Fibroblast of lung (primary cell): ENCODE results near the gene SYNJ2. TPM values are rescaled to one million over a fixed set of nuclear protein-coding genes. Genes with fewer than 3 reads are reported as not detected.

ENCODE experiments used
- DNase-seq, 2 donors: peaks; one replicate each; pipeline versions ENCODE4 v3.0.0 to v3.0.0-alpha.2; 2010; ENCODE audit warnings: low read depth in 2 of 2
- H2AFZ ChIP-seq: 2 replicates; pipeline ENCODE4 v1.5.1; 2012; ENCODE audit warnings: low read length, control low read depth, inconsistent platforms
- H3K27ac ChIP-seq: 2 replicates; pipeline ENCODE4 v1.5.1; 2011; ENCODE audit warnings: low read length, control low read depth; ENCODE audit not compliant: insufficient read depth
- H3K27me3 ChIP-seq: 2 replicates; pipeline ENCODE4 v1.5.1; 2011; ENCODE audit warnings: mild to moderate bottlenecking, low read length; ENCODE audit not compliant: control insufficient read depth, insufficient read depth
- H3K36me3 ChIP-seq: 2 replicates; pipeline ENCODE4 v1.5.1; 2011; ENCODE audit warnings: low read length; ENCODE audit not compliant: control insufficient read depth, insufficient read depth
- H3K4me1 ChIP-seq: 2 replicates; pipeline ENCODE4 v1.5.1; 2011; ENCODE audit warnings: low read length; ENCODE audit not compliant: control insufficient read depth, insufficient read depth; ENCODE audit errors: extremely low read depth
- H3K4me2 ChIP-seq: 2 replicates; pipeline ENCODE4 v1.5.1; 2011; ENCODE audit warnings: low read length, control low read depth; ENCODE audit not compliant: insufficient read depth; ENCODE audit errors: extremely low read depth
- H3K4me3 ChIP-seq, 4 experiments: fragments of 200-600 bp in 1 of 4; sonication (generic) in 1 of 4; replicated peaks in 1 of 4; 2 replicates each; pipeline ENCODE4 v1.5.1; 2011 to 2016; ENCODE audit warnings: low read length in 4 of 4, low read depth in 3 of 4, mild to moderate bottlenecking in 3 of 4, control low read depth in 2 of 4, inconsistent platforms in 1 of 4, mixed read lengths in 1 of 4; ENCODE audit not compliant: insufficient read depth in 1 of 4; ENCODE audit errors: control extremely low read depth in 1 of 4
- H3K79me2 ChIP-seq: 2 replicates; pipeline ENCODE4 v1.5.1; 2012; ENCODE audit warnings: mild to moderate bottlenecking, low read length, inconsistent platforms; ENCODE audit not compliant: control insufficient read depth, insufficient read depth
- H3K9ac ChIP-seq: 2 replicates; pipeline ENCODE4 v1.5.1; 2011; ENCODE audit warnings: mild to moderate bottlenecking, low read length, control low read depth; ENCODE audit not compliant: insufficient read depth
- H3K9me3 ChIP-seq: 2 replicates; pipeline ENCODE4 v1.5.1; 2012; ENCODE audit warnings: low read depth, low read length; ENCODE audit not compliant: control insufficient read depth, insufficient read depth
- H4K20me1 ChIP-seq: 2 replicates; pipeline ENCODE4 v1.5.1; 2011; ENCODE audit warnings: low read length; ENCODE audit not compliant: control insufficient read depth, insufficient read depth; ENCODE audit errors: extremely low read depth
- EZH2 ChIP-seq: IDR thresholded peaks from 2 replicates; pipeline ENCODE4 v1.5.1; 2012; ENCODE audit warnings: low read length, control low read depth, mild to moderate bottlenecking; ENCODE audit errors: missing control alignments
- polyA plus RNA-seq, 2 donors: library from polyadenylated mRNA; depleted of rRNA in 1 of 2; stranded (reverse) in 1 of 2; unstranded in 1 of 2; fragments of >200 nt; gene quantifications; 2 replicates each; pipeline ENCODE4 v1.2.1, GENCODE V29; 2011 to 2012; ENCODE audit warnings: missing spikeins in 1 of 2
- total RNA-seq: library from RNA; depleted of rRNA; stranded (reverse); fragments of >200 nt; gene quantifications from 2 replicates; pipeline ENCODE4 v1.2.1, GENCODE V29; 2014
- TF ChIP-seq, protein P1 (sequence below), 2 donors: IDR thresholded peaks in 1 of 2; conservative IDR thresholded peaks in 1 of 2; 1 replicate in 1 of 2; 2 replicates in 1 of 2; pipeline ENCODE4 v1.5.1; 2011 to 2012; ENCODE audit warnings: low read length in 2 of 2, control low read depth in 1 of 2, inconsistent platforms in 1 of 2, low read depth in 1 of 2, mild to moderate bottlenecking in 1 of 2

Gene SYNJ2
- total and polyA plus RNA-seq, 2 donors (not counting 1 experiment from before 2014, with no cell fraction given), result 23.5 to 57.3 TPM

DNA sequence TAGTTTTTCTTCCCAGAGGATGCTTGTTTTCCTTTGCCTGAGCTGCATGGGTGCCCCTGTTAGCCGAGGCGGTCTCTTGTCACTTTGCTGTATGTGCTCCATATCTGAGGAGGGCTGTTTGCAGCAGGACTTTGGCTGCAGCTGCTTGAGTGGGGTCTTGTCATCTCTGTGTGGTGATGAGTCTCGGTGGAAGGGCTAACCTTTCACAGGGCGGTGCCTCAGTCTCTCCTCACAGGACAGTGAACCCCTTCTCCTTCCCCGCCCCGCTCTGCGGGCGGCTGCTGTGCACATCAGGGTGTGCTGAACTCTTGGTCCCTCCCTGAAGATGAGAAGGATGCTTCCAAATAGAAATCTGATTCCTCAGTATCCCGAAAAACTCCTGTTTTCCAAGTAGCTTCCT lies 75.1 kb downstream of the SYNJ2 start:
- no peaks in the 10 kb centered on the region for H3K27me3 ChIP-seq
- no peaks in the 10 kb centered on the region for H4K20me1 ChIP-seq
- no peak overlapping the region for H2AFZ ChIP-seq
- DNase-seq, result no peak
- H3K9me3 ChIP-seq, result no peaks in the 10 kb centered on the region
- H3K79me2 ChIP-seq, result peaks cover 3% of the 10 kb centered on the region
- H3K4me3 ChIP-seq, result no peak overlapping the region
- H3K36me3 ChIP-seq, result peaks cover 11% of the 10 kb centered on the region
- H3K4me1 ChIP-seq, result peaks cover 29% of the 10 kb centered on the region
- peak overlapping the region; percentile 91 for H3K27ac ChIP-seq
- TF ChIP-seq EZH2, result no peak
- TF ChIP-seq, protein P1, sequence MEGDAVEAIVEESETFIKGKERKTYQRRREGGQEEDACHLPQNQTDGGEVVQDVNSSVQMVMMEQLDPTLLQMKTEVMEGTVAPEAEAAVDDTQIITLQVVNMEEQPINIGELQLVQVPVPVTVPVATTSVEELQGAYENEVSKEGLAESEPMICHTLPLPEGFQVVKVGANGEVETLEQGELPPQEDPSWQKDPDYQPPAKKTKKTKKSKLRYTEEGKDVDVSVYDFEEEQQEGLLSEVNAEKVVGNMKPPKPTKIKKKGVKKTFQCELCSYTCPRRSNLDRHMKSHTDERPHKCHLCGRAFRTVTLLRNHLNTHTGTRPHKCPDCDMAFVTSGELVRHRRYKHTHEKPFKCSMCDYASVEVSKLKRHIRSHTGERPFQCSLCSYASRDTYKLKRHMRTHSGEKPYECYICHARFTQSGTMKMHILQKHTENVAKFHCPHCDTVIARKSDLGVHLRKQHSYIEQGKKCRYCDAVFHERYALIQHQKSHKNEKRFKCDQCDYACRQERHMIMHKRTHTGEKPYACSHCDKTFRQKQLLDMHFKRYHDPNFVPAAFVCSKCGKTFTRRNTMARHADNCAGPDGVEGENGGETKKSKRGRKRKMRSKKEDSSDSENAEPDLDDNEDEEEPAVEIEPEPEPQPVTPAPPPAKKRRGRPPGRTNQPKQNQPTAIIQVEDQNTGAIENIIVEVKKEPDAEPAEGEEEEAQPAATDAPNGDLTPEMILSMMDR (conservative IDR thresholded peaks at IDR 0.05 in 1 of 2, IDR thresholded peaks at IDR 0.05 in 1 of 2; ENCODE audit: low read depth in 1 of 2, low read length in 2 of 2), result no peak
- H3K9ac ChIP-seq, result peak overlapping the region; percentile 17
- H3K4me2 ChIP-seq, result peak overlapping the region; percentile 5

DNA sequence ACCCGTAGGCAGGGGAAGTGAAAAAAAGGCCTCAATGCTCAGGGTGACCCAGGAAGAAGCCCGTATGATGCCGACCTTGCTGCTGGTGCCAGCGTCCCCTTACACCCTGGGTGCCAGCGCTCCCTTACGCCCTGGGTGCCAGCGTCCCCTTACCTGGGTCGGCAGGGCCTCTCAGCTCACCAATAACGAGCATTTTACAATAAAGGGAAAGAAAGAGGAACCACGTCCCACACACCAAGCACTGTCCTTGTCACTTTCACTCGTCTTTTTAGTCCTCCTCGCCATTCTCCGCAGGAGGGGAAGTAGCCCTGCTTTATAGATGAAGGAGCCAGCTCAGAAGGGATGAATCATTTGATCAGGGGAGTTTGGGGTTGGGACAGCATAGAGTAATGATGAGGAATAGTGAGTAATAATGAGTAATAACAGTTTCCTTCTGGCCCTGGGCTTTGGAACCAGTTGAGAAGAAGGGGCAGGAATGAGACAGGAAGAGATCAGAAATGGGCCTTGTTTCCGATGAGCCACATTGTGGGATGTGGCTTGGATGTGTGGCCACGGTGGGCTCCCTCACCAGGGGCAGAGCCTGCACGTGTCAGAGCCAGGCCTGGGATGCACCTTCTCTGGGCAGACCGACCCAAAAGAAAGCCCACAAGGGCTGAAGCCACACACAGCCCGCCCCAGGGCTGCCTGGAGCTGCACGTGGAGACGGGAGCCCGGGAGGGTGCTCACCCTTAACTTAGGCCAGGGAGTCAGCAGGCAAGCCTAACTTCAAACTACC lies 75.7 kb downstream of the SYNJ2 start:
- peak overlapping the region; percentile 4 for H3K4me2 ChIP-seq
- no peaks in the 10 kb centered on the region for H3K9me3 ChIP-seq
- H3K9ac ChIP-seq, result peak overlapping the region; percentile 41
- TF ChIP-seq, protein P1 (conservative IDR thresholded peaks at IDR 0.05 in 1 of 2, IDR thresholded peaks at IDR 0.05 in 1 of 2; ENCODE audit: low read depth in 1 of 2, low read length in 2 of 2), result no peak
- TF ChIP-seq EZH2, result no peak
- peaks cover 3% of the 10 kb centered on the region for H3K79me2 ChIP-seq
- H2AFZ ChIP-seq, result no peak overlapping the region
- H3K27ac ChIP-seq, result peak overlapping the region; percentile 91
- DNase-seq, result peak; percentile 89 to 98
- no peaks in the 10 kb centered on the region for H4K20me1 ChIP-seq
- no peak overlapping the region for H3K4me3 ChIP-seq
- H3K27me3 ChIP-seq, result no peaks in the 10 kb centered on the region
- peaks cover 29% of the 10 kb centered on the region for H3K4me1 ChIP-seq
- peaks cover 15% of the 10 kb centered on the region for H3K36me3 ChIP-seq

DNA sequence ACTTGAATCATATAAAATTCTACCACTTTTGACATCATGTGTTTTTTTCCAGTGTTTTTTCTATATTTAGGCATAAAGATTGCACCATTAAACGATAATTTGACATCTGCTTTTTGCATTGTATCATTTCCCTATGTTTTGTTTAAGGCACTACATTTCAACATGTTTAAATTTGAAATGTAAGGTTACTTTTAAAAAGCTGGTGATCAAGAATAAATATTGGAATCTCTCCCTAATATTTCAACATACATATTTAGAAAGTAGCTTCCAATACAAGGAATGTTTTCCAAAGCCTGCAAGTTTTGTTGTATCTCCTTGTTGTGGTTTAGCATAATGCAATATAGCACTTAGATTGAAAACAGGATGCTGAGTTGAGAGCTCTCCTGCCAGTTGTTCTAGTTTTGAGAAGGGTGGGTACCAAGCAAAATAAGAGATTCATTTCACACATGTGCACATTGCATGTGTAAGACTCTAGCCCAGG lies 76.5 kb downstream of the SYNJ2 start:
- Histone ChIP-seq H3K4me2 (no peak overlapping the region), H3K79me2 (peaks cover 3% of the 10 kb centered on the region), H3K9ac (no peak overlapping the region), H3K36me3 (peaks cover 15% of the 10 kb centered on the region), H3K4me3 (no peak overlapping the region), H3K9me3 (no peaks in the 10 kb centered on the region), H3K27ac (peak overlapping the region; percentile 91), H3K27me3 (no peaks in the 10 kb centered on the region), H2AFZ (no peak overlapping the region), H3K4me1 (peaks cover 29% of the 10 kb centered on the region), H4K20me1 (no peaks in the 10 kb centered on the region)
- TF ChIP-seq, protein P1 (conservative IDR thresholded peaks at IDR 0.05 in 1 of 2, IDR thresholded peaks at IDR 0.05 in 1 of 2; ENCODE audit: low read depth in 1 of 2, low read length in 2 of 2), result no peak
- TF ChIP-seq EZH2, result no peak
- peak in 1 of 2 donors; percentile 68 for DNase-seq
